AG09309 (cell line): Measurements from ENCODE around the gene PTBP1.
A peak's percentile ranks its signal among the peaks of the same experiment; 100 is the strongest.

Experiments
- DNase-seq: peaks from one replicate; pipeline ENCODE4 v3.0.0-alpha.2; 2010; ENCODE audit warnings: low read depth
- H3K4me3 ChIP-seq: 2 replicates; pipeline ENCODE4 v1.5.1; 2011; ENCODE audit warnings: mild to moderate bottlenecking, low read depth, low read length, moderate library complexity; ENCODE audit not compliant: control insufficient read depth
- CTCF ChIP-seq: IDR thresholded peaks from 2 replicates; pipeline ENCODE4 v1.5.1; 2011; ENCODE audit warnings: mild to moderate bottlenecking, low read depth, low read length, inconsistent platforms; ENCODE audit not compliant: insufficient read depth, control insufficient read depth; ENCODE audit errors: missing control alignments

Gene PTBP1

GRCh38 chr19:772063-772462 lies 25.2 kb upstream of the PTBP1 start:
- no peak for DNase-seq
- no peak overlapping the region for H3K4me3 ChIP-seq
- TF ChIP-seq CTCF: no peak

- no peak for DNase-seq
- H3K4me3 ChIP-seq: no peak overlapping the region
- TF ChIP-seq CTCF: no peak
Measured at GRCh38 chr19:772730-773436, 24.4 kb upstream of the PTBP1 start.

GRCh38 chr19:776549-776948 lies 20.7 kb upstream of the PTBP1 start:
- no peak for DNase-seq
- TF ChIP-seq CTCF: no peak
- H3K4me3 ChIP-seq: no peak overlapping the region

- DNase-seq: peak; percentile 87
- no peak for TF ChIP-seq CTCF
Measured at GRCh38 chr19:778910-779653, 18.2 kb upstream of the PTBP1 start.

GRCh38 chr19:780935-781334 lies 16.3 kb upstream of the PTBP1 start:
- DNase-seq: no peak
- no peak for TF ChIP-seq CTCF
- no peak overlapping the region for H3K4me3 ChIP-seq

More at GRCh38 chr19:778910-779653, 18.2 kb upstream of the PTBP1 start:
- no peak overlapping the region; the same call in 1 of the 2 replicates for H3K4me3 ChIP-seq

GRCh38 chr19:781800-782184 lies 15.5 kb upstream of the PTBP1 start:
- no peak for TF ChIP-seq CTCF
- no peak for DNase-seq
- H3K4me3 ChIP-seq: no peak overlapping the region
